ENCODE measurements around the gene LOXHD1.

LOXHD1 gene

DNA sequence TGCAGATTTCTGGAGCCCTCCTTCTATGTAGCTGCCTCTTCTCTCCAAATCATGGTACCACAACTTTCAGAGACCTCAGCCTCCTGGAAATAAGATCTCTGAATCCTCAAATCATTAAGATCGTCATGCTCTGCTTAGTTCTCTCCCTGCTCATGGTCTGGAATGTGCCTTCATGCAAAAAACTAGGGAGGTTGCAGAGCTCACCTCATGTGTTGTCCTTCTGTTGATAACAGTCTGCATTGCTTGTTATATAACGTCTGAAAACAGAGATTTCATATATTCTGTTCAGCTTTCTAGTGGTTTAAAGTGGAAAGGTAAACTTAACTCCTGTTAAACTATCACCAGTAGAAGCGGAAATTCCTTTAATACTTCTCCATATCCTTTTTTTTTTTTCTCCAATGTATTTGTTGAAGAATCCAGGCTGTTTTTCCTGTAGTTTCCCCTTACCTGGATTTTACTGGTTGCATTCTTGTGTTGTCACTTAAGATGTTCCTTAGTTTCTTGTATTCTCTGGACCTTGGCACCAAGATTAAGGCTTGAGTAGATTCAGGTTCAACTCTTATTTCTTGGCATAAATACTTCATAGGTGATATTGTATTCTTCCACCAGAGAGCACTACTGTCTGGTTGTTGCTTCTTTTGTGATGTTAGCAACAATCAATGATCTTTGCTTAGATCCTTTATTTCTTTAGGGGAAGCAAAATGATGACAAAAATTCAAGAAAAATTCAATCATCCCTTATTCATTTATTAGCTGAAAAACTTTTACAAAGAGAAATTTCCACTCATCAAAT, 211.3 kb downstream of the LOXHD1 start:
- no peak for DNase-seq

DNA sequence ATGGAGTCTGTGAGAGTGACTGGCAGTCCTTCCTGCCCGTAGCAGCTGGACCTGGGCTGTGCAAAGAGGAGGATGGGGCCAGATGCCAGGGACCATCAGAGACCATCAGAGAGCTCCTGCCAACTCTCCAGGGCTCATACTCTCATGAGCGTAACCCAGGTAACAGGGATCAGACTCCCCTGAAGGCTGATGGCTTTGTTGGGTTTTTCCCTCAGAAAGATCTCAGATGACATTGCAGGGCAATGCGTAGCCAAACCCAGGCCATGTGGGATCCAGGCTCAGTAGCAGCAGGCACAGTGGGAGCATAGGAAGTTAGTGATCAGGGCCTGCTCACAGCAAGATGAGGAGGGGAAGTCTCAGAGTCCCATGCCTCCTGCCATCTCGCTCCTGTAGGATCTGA, 218.0 kb downstream of the LOXHD1 start:
- DNase-seq = no peak

- DNase-seq = no peak
Measured at GRCh38 chr18:46437061-46437460, 220.0 kb downstream of the LOXHD1 start.

DNA sequence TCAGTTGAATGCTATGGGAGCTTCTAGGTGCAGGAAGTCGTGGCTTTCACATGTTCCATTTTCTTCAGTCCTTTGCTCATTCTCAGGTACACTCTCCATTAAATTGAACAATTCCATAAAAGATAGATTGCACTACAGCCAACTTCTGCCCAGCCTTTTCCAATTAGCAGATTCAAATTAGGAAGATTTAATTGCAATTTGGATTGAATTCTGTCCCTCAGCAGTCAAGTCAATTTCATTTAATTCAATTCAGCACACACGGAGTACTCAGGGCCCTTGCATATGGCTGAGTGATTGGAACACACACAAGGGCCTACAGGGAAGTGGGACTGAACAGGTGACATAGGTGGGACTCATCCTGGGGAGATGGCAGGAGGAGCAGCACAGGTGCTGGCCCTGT, 220.4 kb downstream of the LOXHD1 start:
- DNase-seq = no peak

DNA sequence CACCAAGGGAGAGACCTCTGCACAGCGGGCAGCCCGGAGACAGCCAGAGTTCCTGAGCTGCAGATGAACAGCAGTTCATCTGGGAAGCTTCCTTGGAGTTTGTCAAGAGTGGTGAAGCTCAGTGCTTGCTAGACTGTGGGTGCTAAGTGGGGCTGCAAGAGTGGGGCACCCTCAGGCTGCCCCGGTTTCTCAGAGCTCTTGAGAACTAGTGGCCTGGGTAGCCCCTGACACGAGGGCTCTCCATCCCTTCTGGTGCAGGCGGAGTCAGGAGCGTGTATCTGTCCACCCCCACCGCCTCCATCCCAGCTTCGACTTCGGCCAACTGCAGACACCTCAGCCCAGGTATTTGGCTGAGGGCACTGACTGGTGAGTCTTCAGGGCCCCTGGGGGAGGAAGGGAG, 222.0 kb downstream of the LOXHD1 start:
- DNase-seq = no peak

DNA sequence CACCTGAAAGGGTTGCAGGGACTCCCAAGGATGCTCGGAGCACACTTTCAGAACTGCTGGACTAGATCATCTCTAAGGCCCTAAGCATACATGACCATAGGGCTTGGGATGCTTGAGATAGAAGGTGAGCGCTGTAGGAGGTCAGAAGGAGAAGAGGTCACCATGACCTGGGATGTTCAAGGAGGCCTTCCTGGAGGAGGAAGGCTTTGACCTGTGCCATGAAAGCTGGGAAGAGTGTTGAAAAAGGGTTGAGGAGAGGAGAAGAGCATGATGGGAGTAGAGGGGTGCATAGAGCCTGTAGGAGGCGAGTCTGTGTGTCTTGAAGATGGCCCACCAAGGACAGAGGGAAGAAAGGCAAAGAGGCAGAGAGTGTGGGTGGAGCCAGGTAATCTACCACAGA, 222.4 kb downstream of the LOXHD1 start:
- DNase-seq = no peak

DNA sequence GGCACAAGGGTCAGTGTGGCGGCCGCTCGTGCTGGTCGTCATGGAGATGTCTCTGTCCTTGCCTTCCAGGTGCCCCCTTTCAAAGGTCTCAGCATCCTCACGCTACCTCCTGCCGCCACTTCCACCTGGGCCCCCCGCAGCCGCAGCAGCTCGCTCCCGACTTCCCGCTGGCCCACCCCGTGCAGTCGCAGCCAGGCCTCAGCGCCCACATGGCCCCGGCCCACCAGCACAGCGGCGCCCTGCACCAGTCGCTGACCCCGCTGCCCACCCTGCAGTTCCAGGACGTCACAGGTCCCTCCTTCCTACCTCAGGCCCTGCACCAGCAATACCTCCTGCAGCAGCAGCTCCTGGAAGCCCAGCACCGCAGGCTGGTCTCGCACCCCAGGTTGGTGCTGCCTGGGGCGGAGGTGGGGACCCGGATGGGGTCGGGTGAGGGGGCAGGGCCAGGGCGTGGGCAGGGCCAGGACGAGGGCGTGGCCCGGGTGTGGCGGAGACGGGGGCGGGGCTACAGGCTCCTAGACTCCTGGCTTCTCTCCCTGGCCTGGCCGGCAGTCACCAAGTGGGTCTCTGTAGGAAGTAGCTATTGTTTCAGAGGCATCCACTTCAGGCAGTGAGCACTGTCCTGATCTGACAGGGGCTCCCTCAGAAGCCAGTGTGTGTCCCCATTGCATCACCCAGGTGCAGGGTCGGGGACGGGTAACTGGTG, 223.7 kb downstream of the LOXHD1 start:
- DNase-seq = no peak

DNA sequence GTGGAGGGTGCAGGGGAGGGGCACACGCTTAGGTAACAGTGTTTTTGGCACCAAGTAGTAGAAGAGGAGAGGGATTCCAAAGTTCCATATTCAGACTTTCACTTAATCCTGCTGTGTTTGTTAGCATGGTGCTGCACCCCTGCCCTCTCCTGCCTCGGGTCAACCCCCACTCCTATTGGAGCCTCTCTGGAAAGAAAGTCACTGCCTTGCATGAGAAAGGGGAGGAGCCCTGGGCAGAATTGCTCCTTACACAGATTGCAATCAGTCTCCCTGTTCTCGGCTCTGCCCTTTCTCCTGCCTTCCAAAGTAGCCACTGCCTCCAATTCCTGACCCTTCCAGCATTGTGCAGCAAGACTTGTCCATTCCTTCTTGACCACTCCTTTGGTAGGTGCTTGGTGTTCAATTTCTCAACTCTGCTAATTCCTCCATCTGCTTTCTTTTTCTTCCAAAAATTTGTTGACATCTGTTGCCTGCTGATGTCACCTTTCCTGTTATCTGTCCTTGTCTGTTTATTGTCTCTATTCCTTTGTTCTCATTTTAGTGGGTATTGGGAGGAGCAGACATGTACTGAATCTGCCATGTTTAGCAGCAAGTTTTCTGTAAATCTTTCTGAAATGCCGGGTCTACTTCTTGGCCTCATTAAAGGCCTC, 225.4 kb downstream of the LOXHD1 start:
- no peak for DNase-seq

GRCh38 chr18:46429649-46430224, 227.3 kb downstream of the LOXHD1 start:
- DNase-seq = no peak

GRCh38 chr18:46429130-46429529, 227.9 kb downstream of the LOXHD1 start:
- no peak for DNase-seq

DNA sequence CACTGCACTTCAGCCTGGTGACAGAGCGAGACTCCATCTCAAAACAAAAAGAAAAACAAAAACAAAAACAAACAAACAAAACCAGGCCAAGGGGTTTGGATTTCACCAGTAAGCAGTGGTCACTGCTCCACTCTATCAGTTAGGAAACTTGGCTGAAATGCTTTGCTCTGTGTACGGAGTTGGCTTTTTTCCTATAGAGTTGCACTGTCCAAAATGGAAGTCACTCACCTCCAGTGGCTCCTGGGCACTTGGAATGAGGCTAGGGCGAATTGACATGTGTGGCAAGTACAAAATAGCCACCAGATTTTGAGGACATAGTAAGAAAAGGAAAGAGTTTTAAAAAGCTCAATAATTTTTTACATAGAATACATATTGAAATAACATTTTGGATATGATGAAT, 228.7 kb downstream of the LOXHD1 start:
- DNase-seq = no peak

DNA sequence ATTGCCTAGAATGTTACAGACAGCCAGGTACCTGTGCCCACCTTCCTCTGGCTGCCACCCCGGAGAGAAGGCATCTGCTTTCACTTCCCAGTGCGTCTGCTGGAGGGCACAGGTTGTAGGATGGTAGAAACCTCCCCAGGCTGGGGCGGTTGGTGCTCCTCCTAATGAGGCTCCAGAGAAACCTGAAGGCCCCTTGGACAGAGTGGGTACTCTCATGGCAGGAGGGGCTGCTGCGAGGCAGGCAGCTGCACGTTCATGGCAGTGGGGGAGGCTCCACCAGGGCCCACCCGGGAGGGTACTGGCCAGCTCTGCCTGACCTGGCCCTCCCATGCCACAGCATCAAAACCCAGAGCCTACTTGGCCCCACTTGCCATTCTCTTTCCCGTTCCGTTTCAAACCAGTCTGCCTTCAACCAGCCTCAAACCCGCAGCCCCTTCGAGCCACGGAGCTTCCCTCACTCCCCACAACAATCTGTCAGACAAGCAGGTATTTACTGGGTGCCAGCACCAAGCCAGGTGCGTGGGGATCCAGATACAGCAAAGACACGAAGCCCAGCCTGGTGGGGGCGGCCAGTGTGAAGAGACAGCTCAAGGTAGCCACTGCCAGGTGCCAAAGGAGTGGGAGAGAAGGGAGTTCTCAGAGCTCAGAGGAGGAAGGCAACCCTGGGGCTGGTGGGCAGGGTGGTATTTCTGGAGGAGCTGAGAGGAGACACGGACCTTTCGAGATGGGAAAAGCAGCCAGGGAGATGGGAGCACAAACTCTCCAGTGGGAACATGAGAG, 229.6 kb downstream of the LOXHD1 start:
- DNase-seq = no peak
